ENCODE data around the gene ANKRD35. TPM values are rescaled to one million over a fixed set of nuclear protein-coding genes. Genes with fewer than 3 reads are reported as not detected.
"Not testable (repeated sequence)": the region's sequence is repeated elsewhere in the genome, so short reads cannot be mapped to it uniquely, and the experiment has no call there.

ANKRD35 gene
- total RNA-seq, 1 donor: 0.27 TPM

- DNase-seq (ENCODE audit: low read depth in 2 of 3, low spot score in 2 of 3): not testable (repeated sequence)
Measured at GRCh38 chr1:145822779-145823331, 62.8 kb downstream of the ANKRD35 start.

- not testable (repeated sequence) for DNase-seq (ENCODE audit: low read depth in 2 of 3, low spot score in 2 of 3)
Measured at GRCh38 chr1:145818095-145818494, 67.6 kb downstream of the ANKRD35 start.

Small RNAs within 50 kb of the gene (small RNA-seq; reads per million reads assigned to genes)
- not detected for gene MIR6736

Other genes with a start within 250 kb of the ANKRD35 start
- under 0.01 TPM for gene PDZK1, start 178.5 kb downstream of the ANKRD35 start, total RNA-seq
- not detected for gene CD160, start 166.4 kb downstream of the ANKRD35 start, total RNA-seq
- 9.2 TPM for gene RNF115, start 61.8 kb downstream of the ANKRD35 start, total RNA-seq
- 46.0 TPM for gene POLR3C, start 61.7 kb downstream of the ANKRD35 start, total RNA-seq
- gene NUDT17, start 40.2 kb downstream of the ANKRD35 start, total RNA-seq: 12.7 TPM
- 15.6 TPM for gene PIAS3, start 26.8 kb downstream of the ANKRD35 start, total RNA-seq
- gene ITGA10, start 24.2 kb upstream of the ANKRD35 start, total RNA-seq: under 0.01 TPM
- 21.5 TPM for gene PEX11B, start 32.9 kb upstream of the ANKRD35 start, total RNA-seq
- 66.2 TPM for gene RBM8A, start 41.6 kb upstream of the ANKRD35 start, total RNA-seq
- 17.8 TPM for gene LIX1L, start 72.2 kb upstream of the ANKRD35 start, total RNA-seq
- gene ANKRD34A, start 78.7 kb upstream of the ANKRD35 start, total RNA-seq: 0.27 TPM
- gene POLR3GL, start 78.8 kb upstream of the ANKRD35 start, total RNA-seq: 15.1 TPM
- 485 TPM for gene TXNIP, start 110.7 kb upstream of the ANKRD35 start, total RNA-seq
- gene HJV, start 135.9 kb upstream of the ANKRD35 start, total RNA-seq: not detected

All from hematopoietic multipotent progenitor cell (in vitro differentiated cells).